Mononuclear cell (primary cell): ENCODE results near the gene OSGEPL1. TPM values are rescaled to one million over a fixed set of nuclear protein-coding genes. Genes with fewer than 3 reads are reported as not detected.

ENCODE experiments used
- H3K27me3 ChIP-seq: 2 replicates; pipeline ENCODE4 v1.6.0; 2011; ENCODE audit warnings: low read length, control low read depth; ENCODE audit not compliant: insufficient read depth
- H3K4me1 ChIP-seq: 2 replicates; pipeline ENCODE4 v1.5.1; 2011; ENCODE audit warnings: mild to moderate bottlenecking, low read length, control low read depth; ENCODE audit not compliant: insufficient read depth
- H3K4me3 ChIP-seq: 2 replicates; pipeline ENCODE4 v1.5.1; 2011; ENCODE audit warnings: mild to moderate bottlenecking, low read length, moderate library complexity
- H3K9me3 ChIP-seq: 2 replicates; pipeline ENCODE4 v1.5.1; 2011; ENCODE audit warnings: low read depth, mild to moderate bottlenecking, control low read depth, low read length
- total RNA-seq: library from RNA; depleted of rRNA; stranded (reverse); fragments of >200 nt; gene quantifications from one replicate; pipeline ENCODE4 v1.2.3, GENCODE V29; 2012

The OSGEPL1 gene, protein sequence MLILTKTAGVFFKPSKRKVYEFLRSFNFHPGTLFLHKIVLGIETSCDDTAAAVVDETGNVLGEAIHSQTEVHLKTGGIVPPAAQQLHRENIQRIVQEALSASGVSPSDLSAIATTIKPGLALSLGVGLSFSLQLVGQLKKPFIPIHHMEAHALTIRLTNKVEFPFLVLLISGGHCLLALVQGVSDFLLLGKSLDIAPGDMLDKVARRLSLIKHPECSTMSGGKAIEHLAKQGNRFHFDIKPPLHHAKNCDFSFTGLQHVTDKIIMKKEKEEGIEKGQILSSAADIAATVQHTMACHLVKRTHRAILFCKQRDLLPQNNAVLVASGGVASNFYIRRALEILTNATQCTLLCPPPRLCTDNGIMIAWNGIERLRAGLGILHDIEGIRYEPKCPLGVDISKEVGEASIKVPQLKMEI
- total RNA-seq, result 7.5 TPM

DNA sequence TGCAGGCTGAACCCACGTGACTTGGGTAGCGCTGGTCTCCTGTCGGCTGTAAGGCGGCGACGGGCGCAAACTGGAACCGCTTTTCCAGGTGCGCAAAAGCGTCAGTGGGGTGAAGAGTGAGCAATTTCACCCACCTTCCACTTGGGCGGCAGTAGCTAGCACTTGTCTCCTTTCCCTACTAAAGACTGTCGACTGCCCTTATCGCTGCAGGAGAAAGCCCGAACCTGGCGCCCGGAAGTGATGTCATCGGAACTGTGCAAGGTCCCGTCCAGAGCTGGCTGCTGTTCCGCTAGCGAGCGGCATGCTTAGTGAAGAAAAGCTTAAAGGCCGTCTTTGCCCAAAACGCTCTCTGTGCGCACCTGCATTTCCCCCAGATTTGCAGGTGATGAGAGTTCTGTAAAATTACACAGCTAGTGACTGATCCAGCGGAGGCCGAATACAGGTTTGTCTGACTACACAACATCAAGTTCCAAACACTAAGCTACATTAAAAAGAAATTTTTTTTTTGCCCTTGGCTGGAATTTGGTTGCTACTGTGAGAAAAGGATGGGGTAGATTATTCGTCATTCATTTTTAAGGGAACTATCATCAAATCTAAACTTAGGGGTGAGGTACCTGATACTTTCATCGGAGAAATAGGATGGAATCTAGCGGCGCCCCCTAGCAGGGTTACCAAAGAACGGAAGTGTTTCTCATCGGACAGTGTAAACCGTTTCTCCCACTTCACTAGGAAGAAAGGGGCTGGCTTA lies at the start of gene OSGEPL1:
Gene OSGEPL1, minus strand, starts transcription at position 242 of the 748 bp plus-strand sequence. CDS start 1,152 bp downstream, outside the sequence.
- Histone ChIP-seq H3K4me3 (peak within 1 kb of the TSS; percentile 98), H3K27me3 (no peaks in the 10 kb centered on the region), H3K9me3 (no peaks in the 10 kb centered on the region), H3K4me1 (peaks cover 11% of the 10 kb centered on the region)

DNA sequence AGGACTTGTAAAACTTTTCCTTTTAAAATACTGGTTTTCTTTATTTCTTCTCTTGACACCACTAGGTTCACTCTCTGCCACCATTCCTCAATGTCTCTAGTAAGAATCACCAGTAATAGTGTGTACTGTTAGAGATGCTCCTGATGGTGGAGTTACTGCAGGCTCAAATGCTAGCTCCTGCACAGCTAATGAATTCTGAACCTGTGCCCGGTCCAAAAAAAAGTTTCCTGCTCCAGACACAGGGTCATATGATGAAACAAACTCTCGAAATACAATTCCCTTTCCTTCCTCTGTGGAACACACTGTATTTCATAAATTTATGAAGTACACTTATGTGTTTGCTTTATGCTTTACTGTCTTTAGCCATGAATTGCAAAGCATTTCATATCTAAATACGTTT lies 40.8 kb upstream of the OSGEPL1 start:
- Histone ChIP-seq H3K4me1 (no peaks in the 10 kb centered on the region), H3K27me3 (no peaks in the 10 kb centered on the region), H3K9me3 (no peaks in the 10 kb centered on the region), H3K4me3 (no peak overlapping the region)

DNA sequence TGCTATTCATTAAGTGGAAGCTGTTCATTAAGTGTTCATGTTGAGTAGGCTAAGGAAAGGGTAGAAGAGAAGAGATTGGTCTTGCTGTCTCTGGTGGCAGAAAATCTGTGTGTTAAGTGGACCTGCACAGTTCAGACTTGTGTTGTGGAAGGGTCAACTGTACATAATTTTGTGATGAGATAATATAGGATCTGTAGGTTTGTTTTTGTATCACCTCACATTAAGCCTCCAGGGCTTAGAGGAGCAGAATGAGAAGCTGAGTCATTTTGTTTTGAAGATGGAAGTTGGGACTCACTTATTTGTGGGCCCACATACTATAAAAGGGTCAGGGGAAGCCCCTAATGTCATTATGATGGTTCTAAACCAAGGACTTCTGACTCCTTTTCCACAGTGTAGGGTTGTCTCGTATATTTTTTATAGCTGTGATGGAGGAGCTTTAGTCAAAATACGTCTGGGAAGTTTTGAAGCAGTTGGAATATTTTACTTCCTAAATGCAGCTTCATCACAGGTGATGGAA lies 39.9 kb upstream of the OSGEPL1 start:
- Histone ChIP-seq H3K27me3 (no peaks in the 10 kb centered on the region), H3K9me3 (no peaks in the 10 kb centered on the region), H3K4me1 (no peaks in the 10 kb centered on the region), H3K4me3 (no peak overlapping the region)

DNA sequence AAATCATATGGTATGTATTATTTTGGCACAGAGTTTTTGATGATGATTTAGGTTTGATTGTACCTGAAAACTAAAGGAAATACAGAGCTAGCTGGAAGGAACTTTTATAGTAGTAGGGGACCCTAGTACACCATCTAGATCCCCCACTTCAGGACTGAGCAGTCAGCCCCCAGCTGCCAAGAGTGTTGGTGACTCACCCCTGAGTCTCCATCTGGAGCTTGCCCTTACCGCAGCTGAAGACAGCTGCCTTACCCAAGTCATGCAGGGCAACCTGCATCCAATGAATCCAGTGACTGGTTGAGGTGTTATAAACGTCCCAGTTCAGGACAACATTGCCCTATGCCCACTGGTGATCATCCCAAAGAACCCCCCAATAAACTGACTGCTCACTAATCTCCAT lies 36.9 kb upstream of the OSGEPL1 start:
- no peak overlapping the region for H3K4me3 ChIP-seq
- no peaks in the 10 kb centered on the region for H3K4me1 ChIP-seq
- H3K9me3 ChIP-seq, result no peaks in the 10 kb centered on the region
- H3K27me3 ChIP-seq, result no peaks in the 10 kb centered on the region

DNA sequence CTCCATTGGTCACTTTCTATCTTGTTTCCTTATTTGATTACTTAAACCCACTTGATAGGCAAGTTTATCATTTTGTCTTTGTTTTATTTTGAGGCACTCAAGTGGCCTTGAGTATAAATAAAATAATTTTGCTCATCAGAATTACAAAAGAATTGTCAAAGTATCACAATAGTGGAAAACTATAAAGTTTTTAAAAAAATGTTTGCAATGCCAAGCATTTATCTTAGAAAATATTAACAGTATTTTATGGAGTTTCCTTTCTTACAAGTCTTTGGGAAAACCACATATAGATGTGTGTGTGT lies 36.4 kb upstream of the OSGEPL1 start:
- H3K4me3 ChIP-seq, result no peak overlapping the region
- no peaks in the 10 kb centered on the region for H3K27me3 ChIP-seq
- H3K4me1 ChIP-seq, result no peaks in the 10 kb centered on the region
- H3K9me3 ChIP-seq, result no peaks in the 10 kb centered on the region

DNA sequence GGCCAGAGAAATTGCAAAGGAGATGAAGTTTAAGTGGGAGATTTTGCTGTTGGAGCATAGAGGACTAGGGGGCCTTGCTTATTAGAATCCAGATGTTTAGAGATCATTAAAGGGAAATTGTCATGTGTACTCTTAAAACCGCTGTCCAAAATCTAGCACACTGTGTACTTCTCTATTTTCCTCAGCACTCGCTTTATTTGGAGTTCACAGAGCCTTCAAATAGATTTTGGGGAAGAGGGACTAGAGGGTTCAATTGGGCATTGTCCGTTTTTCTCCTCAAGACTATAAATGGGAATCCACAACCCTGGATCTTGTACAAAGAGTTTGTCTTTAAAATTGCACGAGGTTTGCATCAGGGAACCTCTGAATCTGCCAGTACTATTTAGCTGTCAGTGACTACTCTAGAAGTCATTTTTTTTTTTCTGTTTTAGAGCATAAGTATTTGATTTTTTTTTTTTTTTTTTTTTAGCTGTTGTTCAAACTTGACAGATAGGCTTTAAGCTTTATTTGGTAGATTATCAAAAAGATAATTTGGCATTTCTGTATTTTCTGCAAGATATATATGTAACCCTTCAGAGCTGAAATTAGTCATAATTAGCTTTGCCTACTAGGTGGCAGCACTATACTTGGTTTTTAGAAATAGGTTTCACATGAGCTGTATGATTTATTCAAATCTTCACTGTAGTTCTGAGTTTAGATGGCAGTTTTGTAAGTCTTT lies 35.9 kb upstream of the OSGEPL1 start:
- Histone ChIP-seq H3K4me3 (no peak overlapping the region), H3K9me3 (no peaks in the 10 kb centered on the region), H3K27me3 (no peaks in the 10 kb centered on the region), H3K4me1 (no peaks in the 10 kb centered on the region)

DNA sequence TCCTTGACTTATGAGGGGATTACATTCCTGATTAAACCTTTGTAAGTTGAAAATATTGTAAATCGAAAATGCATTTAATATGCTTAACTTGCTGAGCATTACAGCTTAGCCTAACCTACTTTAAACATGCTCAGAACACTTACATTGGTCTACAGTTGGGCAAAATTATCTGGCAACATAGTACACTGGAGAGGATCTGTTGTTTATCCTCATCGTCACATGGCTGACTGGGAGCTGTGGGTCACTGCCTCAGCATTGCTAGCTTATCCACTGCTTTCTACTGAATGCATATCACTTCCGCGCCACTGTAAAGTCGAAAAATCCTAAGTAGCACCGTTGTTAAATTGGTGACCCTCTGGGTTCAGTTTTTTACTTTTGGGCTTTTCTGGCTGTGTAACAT lies 35.3 kb upstream of the OSGEPL1 start:
- H3K27me3 ChIP-seq, result no peaks in the 10 kb centered on the region
- no peak overlapping the region for H3K4me3 ChIP-seq
- no peaks in the 10 kb centered on the region for H3K9me3 ChIP-seq
- no peaks in the 10 kb centered on the region for H3K4me1 ChIP-seq

DNA sequence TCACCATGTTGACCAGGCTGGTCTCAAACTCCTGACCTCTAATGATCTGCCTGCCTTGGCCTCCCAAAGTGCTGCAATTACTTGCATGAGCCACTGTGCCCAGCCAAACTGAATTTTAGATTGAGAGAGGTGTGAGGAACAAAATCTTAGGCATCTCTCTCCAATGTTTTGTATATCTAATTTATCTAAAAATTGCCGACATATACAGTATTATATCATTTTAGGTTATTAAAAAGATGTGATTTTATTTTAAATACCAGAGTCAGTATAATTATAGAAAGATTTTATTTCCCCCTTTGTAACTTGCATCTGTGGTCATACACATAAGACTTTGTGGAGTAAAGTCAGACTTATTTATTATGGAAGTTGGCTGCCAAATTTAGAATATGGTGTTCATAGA lies 31.7 kb upstream of the OSGEPL1 start:
- no peaks in the 10 kb centered on the region for H3K27me3 ChIP-seq
- no peaks in the 10 kb centered on the region for H3K9me3 ChIP-seq
- H3K4me3 ChIP-seq, result no peak overlapping the region

DNA sequence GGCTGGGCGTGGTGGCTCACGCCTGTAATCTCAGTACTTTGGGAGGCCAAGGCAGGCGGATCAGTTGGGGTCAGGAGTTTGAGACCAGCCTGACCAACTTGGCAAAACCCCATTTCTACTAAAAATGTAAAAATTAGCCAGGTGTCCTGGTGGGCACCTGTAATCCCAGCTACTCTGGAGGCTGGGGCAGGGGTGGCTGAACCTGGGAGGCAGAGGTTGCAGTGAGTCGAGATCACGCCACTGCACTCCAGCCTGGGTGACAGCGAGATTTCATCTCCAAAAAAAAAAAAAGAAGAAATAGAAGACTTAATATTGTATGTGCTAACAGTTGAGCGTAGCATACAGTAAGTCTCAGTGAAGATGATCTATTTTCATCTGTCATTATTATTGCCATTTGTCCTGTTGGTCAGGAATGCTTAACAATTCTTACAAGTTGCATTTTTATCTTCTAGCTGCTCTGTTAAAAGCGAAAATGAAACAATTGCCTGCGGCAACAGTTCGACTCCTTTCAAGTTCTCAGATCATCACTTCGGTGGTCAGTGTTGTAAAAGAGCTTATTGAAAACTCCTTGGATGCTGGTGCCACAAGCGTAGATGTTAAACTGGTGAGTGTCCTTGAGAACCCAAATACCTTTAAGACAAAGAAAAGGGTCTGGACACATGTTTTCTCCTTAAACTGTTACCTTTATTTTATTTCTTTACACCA lies 28.9 kb upstream of the OSGEPL1 start:
- Histone ChIP-seq H3K4me3 (no peak overlapping the region), H3K9me3 (no peaks in the 10 kb centered on the region), H3K27me3 (no peaks in the 10 kb centered on the region), H3K4me1 (no peaks in the 10 kb centered on the region)

More for the DNA sequence above, 31.7 kb upstream of the OSGEPL1 start:
- H3K4me1 ChIP-seq, result no peaks in the 10 kb centered on the region

DNA sequence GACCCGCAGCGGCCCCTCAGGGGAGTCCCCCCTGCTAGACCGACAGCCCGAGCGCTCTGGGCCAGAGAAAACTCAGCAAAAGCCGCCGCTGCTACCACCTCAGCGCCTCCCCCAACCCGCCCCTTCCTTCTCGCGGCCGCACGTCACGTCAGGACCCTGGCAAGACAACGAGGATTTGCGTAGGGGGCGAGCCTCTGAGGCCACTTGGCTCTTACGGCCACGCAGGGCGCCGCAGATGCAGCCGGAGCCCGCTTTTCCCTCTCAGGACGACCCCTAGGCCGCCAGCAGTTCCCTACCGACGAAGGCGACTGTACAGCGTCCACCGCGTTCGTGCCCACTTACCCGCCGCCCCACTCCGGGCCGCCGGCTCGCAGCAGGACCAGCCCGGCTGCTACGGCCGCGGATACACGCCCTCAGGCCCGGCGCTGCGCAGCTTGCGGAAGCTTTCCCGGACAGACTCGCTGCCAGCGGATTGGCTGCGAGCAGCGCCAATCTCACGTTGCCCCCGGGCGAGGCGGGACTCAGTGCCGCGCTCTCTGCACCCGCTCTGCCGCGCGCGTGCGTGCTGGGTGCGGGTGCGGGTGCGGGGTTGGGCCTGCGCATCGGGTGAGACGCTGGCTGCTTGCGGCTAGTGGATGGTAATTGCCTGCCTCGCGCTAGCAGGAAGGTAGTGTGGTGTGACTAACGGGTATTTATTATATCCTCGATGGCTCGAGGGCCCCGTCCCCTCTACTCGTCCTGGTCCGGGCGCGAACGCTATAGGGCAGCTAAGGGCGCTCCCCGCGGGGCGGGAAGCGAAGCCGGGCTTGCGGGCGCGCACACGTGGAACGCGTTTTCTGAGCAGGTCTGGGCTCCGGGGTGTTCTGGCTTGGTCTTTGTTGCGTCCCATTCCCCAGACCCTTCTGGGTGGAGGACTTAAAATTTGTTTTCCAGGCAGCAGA lies 21.6 kb upstream of the OSGEPL1 start, which contains the start of the genes ORMDL1 and PMS1:
Gene ORMDL1, minus strand, starts transcription at position 413 of the 941 bp plus-strand sequence. CDS start 1,744 bp downstream, outside the sequence.
Gene PMS1, plus strand, starts transcription at position 524 of the 941 bp plus-strand sequence. CDS start 7,360 bp downstream, outside the sequence.
- H3K4me3 ChIP-seq, result peak within 1 kb of the TSS; percentile 74
- H3K9me3 ChIP-seq, result no peaks in the 10 kb centered on the region
- H3K4me1 ChIP-seq, result peaks cover 30% of the 10 kb centered on the region
- no peaks in the 10 kb centered on the region for H3K27me3 ChIP-seq

DNA sequence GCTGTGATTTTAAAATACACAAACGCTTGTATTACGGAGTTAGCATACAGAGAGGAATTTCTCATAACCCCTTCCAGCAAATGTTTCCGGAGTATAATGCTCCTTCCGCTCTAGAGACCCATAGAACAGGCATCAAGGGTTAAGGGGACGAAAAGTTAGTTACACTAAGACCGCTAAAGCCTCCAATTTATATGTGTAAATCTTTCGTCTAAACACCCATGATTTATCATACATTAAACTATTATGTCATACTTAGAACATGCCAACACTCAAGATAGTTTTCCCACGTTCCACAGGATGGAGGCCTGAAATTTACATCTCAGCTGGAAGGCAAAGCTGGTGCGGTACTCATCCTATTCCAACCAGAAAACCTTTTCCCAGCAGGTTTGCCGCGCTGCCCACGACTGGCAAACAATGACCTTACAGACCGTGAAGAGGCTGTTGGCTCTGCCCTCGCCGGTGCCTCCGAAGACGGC lies 20.9 kb upstream of the OSGEPL1 start:
- H3K4me1 ChIP-seq, result peaks cover 30% of the 10 kb centered on the region
- no peaks in the 10 kb centered on the region for H3K9me3 ChIP-seq
- peak overlapping the region; percentile 74 for H3K4me3 ChIP-seq
- H3K27me3 ChIP-seq, result no peaks in the 10 kb centered on the region

DNA sequence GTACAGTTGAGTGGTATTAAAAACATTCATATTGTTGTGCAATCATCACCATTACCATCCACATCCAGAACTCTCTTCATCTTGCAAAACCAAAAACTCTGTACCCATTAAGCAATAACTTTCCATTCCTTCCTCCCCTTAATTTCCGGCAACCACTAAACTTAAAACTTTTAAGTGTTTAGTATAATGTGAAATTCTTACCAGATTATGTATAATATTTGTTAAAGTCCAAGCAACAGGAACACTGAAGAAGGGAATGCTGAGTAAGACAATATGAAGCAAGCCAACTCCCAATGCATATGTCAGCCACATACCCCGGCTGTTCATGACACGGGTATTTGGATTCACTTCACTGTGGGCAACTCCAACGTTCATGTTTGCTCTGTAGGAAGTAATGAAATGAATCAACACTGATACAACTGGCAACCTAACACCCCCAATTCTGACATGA lies 19.7 kb upstream of the OSGEPL1 start:
- Histone ChIP-seq H3K27me3 (no peaks in the 10 kb centered on the region), H3K9me3 (no peaks in the 10 kb centered on the region), H3K4me1 (peaks cover 30% of the 10 kb centered on the region), H3K4me3 (no peak overlapping the region)

DNA sequence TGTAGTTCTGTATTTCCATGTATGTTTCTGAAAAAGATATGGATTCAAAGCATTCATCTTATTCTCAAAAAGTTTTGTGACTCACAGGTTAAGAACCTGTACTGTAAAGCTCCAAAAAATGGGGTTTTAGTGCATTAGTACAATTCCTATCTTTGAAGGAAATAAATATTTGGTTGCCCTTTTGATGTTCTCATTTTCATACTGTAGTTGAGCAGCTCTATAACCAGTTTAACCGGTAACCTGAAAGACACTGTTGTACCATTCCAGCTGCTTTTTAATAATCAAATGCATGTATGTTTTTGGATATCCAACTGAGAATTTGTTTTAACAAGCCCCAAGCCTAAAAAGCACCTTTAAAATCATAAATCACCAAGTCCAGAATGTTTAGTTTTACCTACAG lies 9.6 kb upstream of the OSGEPL1 start:
- no peaks in the 10 kb centered on the region for H3K4me1 ChIP-seq
- H3K9me3 ChIP-seq, result no peaks in the 10 kb centered on the region
- H3K4me3 ChIP-seq, result no peak overlapping the region
- no peaks in the 10 kb centered on the region for H3K27me3 ChIP-seq
